H1 (cell line): ENCODE data around the gene FANK1. TPM values are rescaled to one million over a fixed set of nuclear protein-coding genes. Genes with fewer than 3 reads are reported as not detected.

Source experiments
- CTCF ChIA-PET: fragments of 300-600 bp; sonication (Branson Sonifier 250); formaldehyde crosslinking; loops from one replicate; lab custom pipeline; 2021; ENCODE audit not compliant: partially characterized antibody; lab: Charles Lee
- POLR2A ChIA-PET: fragments of 300-600 bp; sonication (Branson Sonifier 250); formaldehyde crosslinking; loops from one replicate; lab custom pipeline; 2021; ENCODE audit warnings: inconsistent platforms; ENCODE audit not compliant: partially characterized antibody; lab: Charles Lee
- DNase-seq, 2 experiments: peaks; one replicate each; pipeline versions ENCODE4 v3.0.0 to v3.0.0-alpha.2; 2010 to 2022; ENCODE audit warnings: low spot score in 2 of 2, low read depth in 1 of 2, mixed read lengths in 1 of 2
- FAIRE-seq: peaks from 2 replicates; lab custom pipeline; 2011; peaks lifted over from hg19 to GRCh38; lab: Jason Lieb, UNC
- H2AFZ ChIP-seq: 2 replicates; pipeline ENCODE4 v1.8.1; 2012; ENCODE audit warnings: low read length, inconsistent platforms
- H2AK5ac ChIP-seq: 2 replicates; pipeline ENCODE4 v1.6.1; 2013; ENCODE audit warnings: low read depth, low read length
- H2BK120ac ChIP-seq: replicated peaks from 2 replicates; pipeline ENCODE3; 2013; ENCODE audit warnings: low read depth, low read length, inconsistent platforms
- H2BK12ac ChIP-seq: 2 replicates; pipeline ENCODE4 v1.6.1; 2013; ENCODE audit warnings: low read depth, low read length
- H2BK15ac ChIP-seq: 2 replicates; pipeline ENCODE4 v1.6.1; 2013; ENCODE audit warnings: low read length
- H2BK20ac ChIP-seq: 2 replicates; pipeline ENCODE4 v1.6.1; 2013; ENCODE audit warnings: low read length
- H2BK5ac ChIP-seq: 2 replicates; pipeline ENCODE4 v1.6.1; 2013; ENCODE audit warnings: low read depth, low read length
- H3K14ac ChIP-seq: 2 replicates; pipeline ENCODE4 v1.6.1; 2013; ENCODE audit warnings: inconsistent platforms; ENCODE audit not compliant: insufficient read length
- H3K18ac ChIP-seq: 2 replicates; pipeline ENCODE4 v1.6.1; 2013; ENCODE audit warnings: low read length; ENCODE audit errors: extremely low read depth
- H3K23ac ChIP-seq: 2 replicates; pipeline ENCODE4 v1.6.1; 2013; ENCODE audit warnings: inconsistent platforms; ENCODE audit not compliant: insufficient read length
- H3K23me2 ChIP-seq: 2 replicates; pipeline ENCODE4 v1.6.1; 2013; ENCODE audit warnings: low read depth, low read length
- H3K27ac ChIP-seq: 2 replicates; pipeline ENCODE4 v1.6.1; 2011; ENCODE audit warnings: low read depth, low read length, inconsistent platforms
- H3K27me3 ChIP-seq, 4 experiments: replicated peaks in 1 of 4; 1 replicate in 1 of 4; 2 replicates in 3 of 4; pipeline versions ENCODE4 v1.6.1 to v1.8.1; 2011 to 2013; ENCODE audit warnings: low read length in 3 of 4, mild to moderate bottlenecking in 3 of 4, inconsistent platforms in 2 of 4, mixed read lengths in 2 of 4, moderate library complexity in 1 of 4; ENCODE audit not compliant: control insufficient read depth in 3 of 4, insufficient read depth in 3 of 4; ENCODE audit errors: extremely low read depth in 1 of 4
- H3K36me3 ChIP-seq, 4 experiments: 2 replicates each; pipeline versions ENCODE4 v1.6.1 to v1.8.1; 2011 to 2013; ENCODE audit warnings: mild to moderate bottlenecking in 4 of 4, low read length in 3 of 4, moderate library complexity in 2 of 4, control low read depth in 1 of 4, inconsistent platforms in 1 of 4; ENCODE audit not compliant: insufficient read depth in 4 of 4, control insufficient read depth in 2 of 4
- H3K4ac ChIP-seq: replicated peaks from 2 replicates; pipeline ENCODE3; 2013; ENCODE audit warnings: low read length, low read depth, mixed read lengths, inconsistent platforms; ENCODE audit not compliant: insufficient read length
- H3K4me1 ChIP-seq, 4 experiments: replicated peaks in 1 of 4; 1 replicate in 1 of 4; 2 replicates in 3 of 4; pipeline versions ENCODE4 v1.6.1 to v1.8.1; 2011 to 2013; ENCODE audit warnings: low read length in 3 of 4, inconsistent platforms in 2 of 4, mixed read lengths in 1 of 4; ENCODE audit not compliant: insufficient read depth in 4 of 4, control insufficient read depth in 3 of 4
- H3K4me2 ChIP-seq, 2 experiments: 2 replicates each; pipeline versions ENCODE4 v1.6.1 to v1.8.1; 2011 to 2013; ENCODE audit warnings: low read depth in 2 of 2, low read length in 2 of 2, control low read depth in 1 of 2, inconsistent platforms in 1 of 2, mild to moderate bottlenecking in 1 of 2; ENCODE audit not compliant: insufficient read depth in 1 of 2
- H3K4me3 ChIP-seq, 4 experiments: fragments of 200-600, 300-600 bp in 1 of 4; sonication (generic), shearing (Covaris generic), sonication (Bioruptor Twin) in 1 of 4; 2 replicates each; pipeline versions ENCODE4 v1.5.1 to v1.8.1; 2011 to 2016; ENCODE audit warnings: low read length in 4 of 4, low read depth in 3 of 4, control low read depth in 2 of 4, inconsistent platforms in 2 of 4, mild to moderate bottlenecking in 2 of 4, mixed read lengths in 1 of 4, moderate library complexity in 1 of 4; ENCODE audit not compliant: insufficient read depth in 2 of 4; ENCODE audit errors: extremely low read depth in 1 of 4
- H3K56ac ChIP-seq: replicated peaks from 2 replicates; pipeline ENCODE3; 2013; ENCODE audit warnings: low read depth, mild to moderate bottlenecking, mixed read lengths, low read length, inconsistent platforms; ENCODE audit not compliant: insufficient read length
- H3K79me1 ChIP-seq: 2 replicates; pipeline ENCODE4 v1.6.1; 2013; ENCODE audit warnings: low read depth, low read length, control low read depth
- H3K79me2 ChIP-seq, 2 experiments: 2 replicates each; pipeline versions ENCODE4 v1.6.1 to v1.8.1; 2012 to 2013; ENCODE audit warnings: low read length in 2 of 2, mild to moderate bottlenecking in 2 of 2, inconsistent platforms in 1 of 2; ENCODE audit not compliant: insufficient read depth in 2 of 2, control insufficient read depth in 1 of 2
- H3K9ac ChIP-seq, 4 experiments: replicated peaks in 1 of 4; 1 replicate in 1 of 4; 2 replicates in 3 of 4; pipeline versions ENCODE4 v1.6.1 to v1.8.1; 2011 to 2013; ENCODE audit warnings: low read depth in 3 of 4, low read length in 3 of 4, control low read depth in 2 of 4, mild to moderate bottlenecking in 2 of 4, moderate library complexity in 2 of 4, inconsistent platforms in 1 of 4; ENCODE audit errors: extremely low read depth in 1 of 4
- H3K9me3 ChIP-seq, 2 experiments: 2 replicates each; pipeline versions ENCODE4 v1.6.1 to v1.8.1; 2012 to 2013; ENCODE audit warnings: mild to moderate bottlenecking in 2 of 2, moderate library complexity in 2 of 2, control low read depth in 1 of 2, inconsistent platforms in 1 of 2, low read depth in 1 of 2, low read length in 1 of 2, mixed read lengths in 1 of 2; ENCODE audit not compliant: insufficient read depth in 2 of 2
- H4K20me1 ChIP-seq, 2 experiments: replicated peaks in 1 of 2; 2 replicates each; pipeline versions ENCODE3 to v1.8.1; 2011 to 2013; ENCODE audit warnings: inconsistent platforms in 2 of 2, low read length in 2 of 2, mild to moderate bottlenecking in 1 of 2; ENCODE audit not compliant: insufficient read depth in 2 of 2, control insufficient read depth in 1 of 2
- H4K5ac ChIP-seq: 2 replicates; pipeline ENCODE4 v1.6.1; 2013; ENCODE audit warnings: low read length, low read depth, mixed read lengths, inconsistent platforms; ENCODE audit not compliant: insufficient read length
- H4K8ac ChIP-seq: 2 replicates; pipeline ENCODE4 v1.8.0; 2013; ENCODE audit warnings: mild to moderate bottlenecking, moderate library complexity, low read length, inconsistent platforms; ENCODE audit not compliant: insufficient read depth; ENCODE audit errors: extremely low read depth
- H4K91ac ChIP-seq: replicated peaks from 2 replicates; pipeline ENCODE3; 2013; ENCODE audit warnings: low read length, mixed read lengths, inconsistent platforms; ENCODE audit not compliant: insufficient read length
- E2F6 ChIP-seq: IDR thresholded peaks from 2 replicates; pipeline ENCODE4 v1.6.1; 2012; ENCODE audit warnings: inconsistent platforms
- EZH2 ChIP-seq: fragments of 200-600 bp; sonication (generic); IDR thresholded peaks from 2 replicates; pipeline ENCODE4 v1.7.1; 2012; ENCODE audit warnings: low read depth, mild to moderate bottlenecking, moderate library complexity, low read length, inconsistent platforms; ENCODE audit not compliant: severe bottlenecking
- HDAC2 ChIP-seq, 2 experiments: fragments of 300-600 bp in 1 of 2; sonication (generic) in 1 of 2; IDR thresholded peaks; 2 replicates each; pipeline ENCODE4 v1.6.1; 2011 to 2012; ENCODE audit warnings: low read depth in 2 of 2, low read length in 2 of 2, mild to moderate bottlenecking in 2 of 2, moderate library complexity in 2 of 2, borderline replicate concordance in 1 of 2, inconsistent platforms in 1 of 2
- NANOG ChIP-seq: IDR thresholded peaks from 2 replicates; pipeline ENCODE4 v1.6.1; 2011; ENCODE audit warnings: low read length, low read depth, mild to moderate bottlenecking, inconsistent platforms; ENCODE audit not compliant: insufficient read depth, poor library complexity, severe bottlenecking
- NRF1 ChIP-seq: IDR thresholded peaks from 2 replicates; pipeline ENCODE4 v1.6.1; 2011; ENCODE audit warnings: mild to moderate bottlenecking, low read depth, low read length, improper control_type of control experiment
- SRF ChIP-seq: IDR thresholded peaks from 2 replicates; pipeline ENCODE4 v1.6.1; 2011; ENCODE audit warnings: mild to moderate bottlenecking, low read depth, low read length, moderate library complexity
- TAF1 ChIP-seq: IDR thresholded peaks from 2 replicates; pipeline ENCODE4 v1.6.1; 2011; ENCODE audit warnings: mild to moderate bottlenecking, low read depth, low read length
- USF2 ChIP-seq: IDR thresholded peaks from 2 replicates; pipeline ENCODE4 v1.6.1; 2011; ENCODE audit warnings: low read length, improper control_type of control experiment
- WGBS, 2 experiments: shearing (Covaris generic) in 1 of 2; methylation state at CpG; one replicate each; pipeline versions ENCODE4 v1.1.6 to v1.1.7; 2013 to 2015; ENCODE audit warnings: low lambda C conversion rate in 2 of 2, mixed read lengths in 2 of 2, inconsistent platforms in 1 of 2, low coverage in 1 of 2, missing lambda C conversion rate in 1 of 2; ENCODE audit not compliant: insufficient replicate concordance in 2 of 2, insufficient coverage in 1 of 2, insufficient read length in 1 of 2; ENCODE audit errors: extremely low coverage in 1 of 2, missing lambda C conversion rate in 1 of 2; 5-methylcytosine and 5-hydroxymethylcytosine counted together
- polyA plus RNA-seq, 7 experiments: library from polyadenylated mRNA; depleted of rRNA in 3 of 7; stranded (reverse) in 5 of 7; unstranded in 2 of 7; fragments of >200 nt in 5 of 7; fragments of 200-250 nt in 2 of 7; gene quantifications; 1 replicate in 5 of 7; 2 replicates in 1 of 7; 4 replicates in 1 of 7; pipeline versions ENCODE4 v1.2.1 to v1.2.3, GENCODE V29; 2011 to 2013; ENCODE audit warnings: missing spikeins in 2 of 7, mixed read lengths in 2 of 7
- total RNA-seq: library from RNA; stranded (reverse); fragmentation: NEBNext Ultra II Directional; extraction: Animal tissue kit (Norgen Biotek cat#: 25700); gene quantifications from 2 replicates; pipeline ENCODE4 v1.2.1, GENCODE V29; 2021

FANK1 gene
- total and polyA plus RNA-seq, 2 of the 8 experiments (the other 6 are each of a cell fraction or from before 2014, with no cell fraction given): 1.2 TPM; not detected in 1

- Histone ChIP-seq H4K20me1 (no peaks in the 10 kb centered on the region), H3K4me3 (no peak overlapping the region), H2BK5ac (no peak overlapping the region), H3K27ac (no peak overlapping the region), H3K79me1 (no peaks in the 10 kb centered on the region), H2BK120ac (no peak overlapping the region), H2BK20ac (no peak overlapping the region), H3K4me2 (no peak overlapping the region), H4K8ac (no peak overlapping the region), H3K14ac (no peak overlapping the region), H3K56ac (no peak overlapping the region), H3K27me3 (no peaks in the 10 kb centered on the region), H3K36me3 (no peaks in the 10 kb centered on the region), H3K79me2 (no peaks in the 10 kb centered on the region), H3K23ac (no peak overlapping the region), H2BK15ac (no peak overlapping the region), H2BK12ac (no peak overlapping the region), H4K5ac (no peak overlapping the region), H3K4me1 (no peaks in the 10 kb centered on the region; a peak in 1 of 7 replicates), H2AK5ac (no peak overlapping the region), H3K4ac (no peak overlapping the region), H3K9me3 (no peaks in the 10 kb centered on the region), H3K9ac (no peak overlapping the region), H4K91ac (no peak overlapping the region), H3K18ac (no peak overlapping the region), H3K23me2 (no peaks in the 10 kb centered on the region), H2AFZ (no peak overlapping the region)
- POLR2A ChIA-PET: no interaction called here
- CTCF ChIA-PET: interaction anchor here (1.4 to 1.9 kb wide), 2 partner anchors 19 to 29 kb away, joined by 3 to 9 read pairs; no protein-coding TSS in a partner anchor
- FAIRE-seq (no peak), DNase-seq (no peak)
- WGBS, 2 experiments: 89% methylated on average over 5 of the region's 5 CpGs; no CpG with 5 or more reads in 1 of the 2 experiments
- TF ChIP-seq E2F6: no peak
- TF ChIP-seq TAF1: no peak
- no peak for TF ChIP-seq HDAC2 (IDR thresholded peaks at IDR 0.05; ENCODE audit: borderline replicate concordance in 1 of 2, low read depth in 2 of 2, low read length in 2 of 2)
- no peak for TF ChIP-seq USF2
- no peak for TF ChIP-seq NANOG
- no peak for TF ChIP-seq EZH2
- TF ChIP-seq SRF: no peak
- TF ChIP-seq NRF1: no peak
These were observed 115.6 kb downstream of the FANK1 start for GRCh38 chr10:126011995-126012394.
